Measurements from ENCODE around the gene IKZF1. TPM values are rescaled to one million over a fixed set of nuclear protein-coding genes. Genes with fewer than 3 reads are reported as not detected.

The IKZF1 gene
- total RNA-seq, 1 donor from 2014 or later, result 0.11 TPM

DNA sequence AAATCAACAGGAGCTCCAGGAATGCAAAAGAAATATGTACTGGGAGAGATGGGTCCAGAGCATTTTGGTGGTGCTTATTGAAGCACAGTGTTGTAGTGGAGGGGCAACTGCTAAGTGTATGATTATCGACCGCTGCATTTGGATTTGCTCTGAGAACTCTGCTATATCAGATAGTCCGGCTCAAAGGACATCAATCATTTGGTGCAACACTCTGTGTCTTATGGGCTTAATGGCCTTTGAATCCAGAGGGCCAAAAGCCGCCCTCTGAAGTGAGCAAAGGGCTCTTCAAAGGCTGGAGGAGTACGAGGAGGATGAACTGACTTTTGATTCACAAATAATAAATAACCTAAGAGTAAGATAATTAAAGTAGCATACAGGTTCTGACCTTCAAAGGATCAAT, 9.4 kb upstream of the IKZF1 start:
- Mint-ChIP-seq H3K27ac (no peak overlapping the region), H3K27me3 (ENCODE audit: insufficient read depth, low read depth) (no peaks in the 10 kb centered on the region), H3K36me3 (no peaks in the 10 kb centered on the region), H3K4me1 (no peaks in the 10 kb centered on the region), H3K9me3 (no peaks in the 10 kb centered on the region), H3K4me3 (no peak overlapping the region)
- Histone ChIP-seq H3K27me3 (peaks cover 16% of the 10 kb centered on the region), H3K79me2 (ENCODE audit: low read depth) (no peaks in the 10 kb centered on the region), H2AFZ (replicated peaks) (no peak overlapping the region), H3F3A (ENCODE audit: low read depth) (no peaks in the 10 kb centered on the region), H3K36me3 (no peaks in the 10 kb centered on the region), H3K27ac (no peak overlapping the region), H3K4me3 (no peak overlapping the region), H3K4me1 (no peaks in the 10 kb centered on the region), H3K9ac (no peak overlapping the region), H3K9me3 (ENCODE audit: low read depth) (no peaks in the 10 kb centered on the region), H3K4me2 (no peak overlapping the region), H4K20me1 (ENCODE audit: low read depth) (no peaks in the 10 kb centered on the region)
- DNase-seq (ENCODE audit: low spot score), result no peak
- no peak for TF ChIP-seq EZH2 (IDR thresholded peaks at IDR 0.05)
- TF ChIP-seq, protein P1, sequence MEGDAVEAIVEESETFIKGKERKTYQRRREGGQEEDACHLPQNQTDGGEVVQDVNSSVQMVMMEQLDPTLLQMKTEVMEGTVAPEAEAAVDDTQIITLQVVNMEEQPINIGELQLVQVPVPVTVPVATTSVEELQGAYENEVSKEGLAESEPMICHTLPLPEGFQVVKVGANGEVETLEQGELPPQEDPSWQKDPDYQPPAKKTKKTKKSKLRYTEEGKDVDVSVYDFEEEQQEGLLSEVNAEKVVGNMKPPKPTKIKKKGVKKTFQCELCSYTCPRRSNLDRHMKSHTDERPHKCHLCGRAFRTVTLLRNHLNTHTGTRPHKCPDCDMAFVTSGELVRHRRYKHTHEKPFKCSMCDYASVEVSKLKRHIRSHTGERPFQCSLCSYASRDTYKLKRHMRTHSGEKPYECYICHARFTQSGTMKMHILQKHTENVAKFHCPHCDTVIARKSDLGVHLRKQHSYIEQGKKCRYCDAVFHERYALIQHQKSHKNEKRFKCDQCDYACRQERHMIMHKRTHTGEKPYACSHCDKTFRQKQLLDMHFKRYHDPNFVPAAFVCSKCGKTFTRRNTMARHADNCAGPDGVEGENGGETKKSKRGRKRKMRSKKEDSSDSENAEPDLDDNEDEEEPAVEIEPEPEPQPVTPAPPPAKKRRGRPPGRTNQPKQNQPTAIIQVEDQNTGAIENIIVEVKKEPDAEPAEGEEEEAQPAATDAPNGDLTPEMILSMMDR (IDR thresholded peaks at IDR 0.05), result no peak
- TF ChIP-seq EZH2phosphoT487 (IDR thresholded peaks at IDR 0.05), result no peak

DNA sequence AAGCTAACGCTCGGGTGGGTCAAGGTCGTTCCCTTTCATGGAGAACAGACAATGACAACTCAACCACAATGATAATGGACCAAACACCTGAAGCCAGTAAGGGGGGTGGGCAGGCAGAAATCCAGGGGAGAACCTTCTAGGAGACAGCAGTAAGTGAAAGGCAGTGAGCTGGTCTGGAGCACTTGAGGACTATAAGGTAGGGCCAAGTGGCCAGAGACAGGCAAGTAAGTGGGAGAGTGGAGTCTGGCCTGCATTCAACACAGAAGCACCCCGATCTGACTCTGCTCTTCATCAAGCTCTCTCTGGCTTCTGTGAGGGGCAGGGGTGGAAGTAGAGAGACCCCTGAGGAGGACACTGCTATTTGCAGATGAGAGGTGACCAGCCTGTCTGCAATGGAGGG, 7.7 kb upstream of the IKZF1 start:
- Histone ChIP-seq H3K79me2 (ENCODE audit: low read depth) (no peaks in the 10 kb centered on the region), H3K9me3 (ENCODE audit: low read depth) (no peaks in the 10 kb centered on the region), H3K27me3 (peaks cover 33% of the 10 kb centered on the region), H2AFZ (replicated peaks) (no peak overlapping the region), H3K9ac (no peak overlapping the region), H3K27ac (no peak overlapping the region), H3K36me3 (no peaks in the 10 kb centered on the region), H4K20me1 (ENCODE audit: low read depth) (no peaks in the 10 kb centered on the region), H3F3A (ENCODE audit: low read depth) (no peaks in the 10 kb centered on the region), H3K4me1 (no peaks in the 10 kb centered on the region), H3K4me3 (no peak overlapping the region), H3K4me2 (no peak overlapping the region)
- no peaks in the 10 kb centered on the region for H3K4me1 Mint-ChIP-seq
- H3K9me3 Mint-ChIP-seq, result no peaks in the 10 kb centered on the region
- H3K4me3 Mint-ChIP-seq, result no peak overlapping the region
- TF ChIP-seq, protein P1 (IDR thresholded peaks at IDR 0.05), result no peak
- TF ChIP-seq EZH2phosphoT487 (IDR thresholded peaks at IDR 0.05) (no peak), EZH2 (IDR thresholded peaks at IDR 0.05) (no peak)
- no peak for DNase-seq (ENCODE audit: low spot score)
- no peaks in the 10 kb centered on the region for H3K27me3 Mint-ChIP-seq (ENCODE audit: insufficient read depth, low read depth)
- no peaks in the 10 kb centered on the region for H3K36me3 Mint-ChIP-seq
- no peak overlapping the region for H3K27ac Mint-ChIP-seq

DNA sequence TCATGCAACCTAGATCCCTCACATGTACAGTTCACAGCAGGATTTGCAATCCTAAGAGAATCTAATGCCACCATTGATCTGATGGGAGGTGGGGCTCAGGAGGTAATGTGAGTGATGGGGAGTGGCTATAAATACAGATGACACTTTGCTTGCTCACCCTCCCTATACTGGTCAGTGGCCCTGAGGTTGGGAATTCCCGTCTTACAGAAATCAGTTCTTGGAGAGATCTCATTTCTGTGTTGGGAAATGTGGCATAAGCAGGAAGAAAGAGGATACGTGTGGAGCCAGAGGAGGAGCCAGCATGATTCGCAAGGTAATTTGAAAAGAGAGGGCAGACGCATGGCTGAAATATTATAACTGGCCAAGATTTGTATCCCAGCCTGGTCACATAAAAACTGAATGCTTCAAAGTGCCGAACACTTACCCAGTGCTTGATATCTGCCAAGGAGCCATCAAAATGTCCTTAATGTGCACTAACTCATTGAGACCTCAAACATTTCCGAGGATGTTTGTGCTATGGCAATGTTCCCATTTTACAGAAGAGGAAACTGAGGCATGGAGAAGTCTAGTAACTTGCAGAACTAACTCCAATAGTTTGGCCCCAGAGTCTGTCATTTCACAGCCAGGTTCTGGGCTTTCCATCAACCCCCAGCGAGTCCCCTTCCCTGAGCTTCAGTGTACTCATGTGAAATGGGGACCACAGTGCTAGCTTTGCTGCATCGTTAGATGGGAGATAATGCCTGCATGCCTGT, 5.5 kb upstream of the IKZF1 start:
- Mint-ChIP-seq H3K27ac (no peak overlapping the region), H3K4me3 (no peak overlapping the region), H3K27me3 (ENCODE audit: insufficient read depth, low read depth) (peaks cover 11% of the 10 kb centered on the region), H3K4me1 (no peaks in the 10 kb centered on the region), H3K9me3 (peaks cover 7% of the 10 kb centered on the region), H3K36me3 (no peaks in the 10 kb centered on the region)
- Histone ChIP-seq H3K79me2 (ENCODE audit: low read depth) (no peaks in the 10 kb centered on the region), H3K9ac (no peak overlapping the region), H4K20me1 (ENCODE audit: low read depth) (no peaks in the 10 kb centered on the region), H3K4me2 (no peak overlapping the region), H2AFZ (replicated peaks) (no peak overlapping the region), H3K9me3 (ENCODE audit: low read depth) (no peaks in the 10 kb centered on the region), H3K4me1 (no peaks in the 10 kb centered on the region), H3F3A (ENCODE audit: low read depth) (peaks cover 8% of the 10 kb centered on the region), H3K36me3 (no peaks in the 10 kb centered on the region), H3K4me3 (no peak overlapping the region), H3K27ac (no peak overlapping the region), H3K27me3 (peaks cover 53% of the 10 kb centered on the region)
- TF ChIP-seq, protein P1 (IDR thresholded peaks at IDR 0.05), result no peak
- TF ChIP-seq EZH2 (IDR thresholded peaks at IDR 0.05) (no peak), EZH2phosphoT487 (IDR thresholded peaks at IDR 0.05) (no peak)
- DNase-seq (ENCODE audit: low spot score), result no peak

All from neural progenitor cell (in vitro differentiated cells).